ENCODE measurements around the gene AKR1C2.
"Not testable (repeated sequence)": the region's sequence is repeated elsewhere in the genome, so short reads cannot be mapped to it uniquely, and the experiment has no call there.

The AKR1C2 gene

DNA sequence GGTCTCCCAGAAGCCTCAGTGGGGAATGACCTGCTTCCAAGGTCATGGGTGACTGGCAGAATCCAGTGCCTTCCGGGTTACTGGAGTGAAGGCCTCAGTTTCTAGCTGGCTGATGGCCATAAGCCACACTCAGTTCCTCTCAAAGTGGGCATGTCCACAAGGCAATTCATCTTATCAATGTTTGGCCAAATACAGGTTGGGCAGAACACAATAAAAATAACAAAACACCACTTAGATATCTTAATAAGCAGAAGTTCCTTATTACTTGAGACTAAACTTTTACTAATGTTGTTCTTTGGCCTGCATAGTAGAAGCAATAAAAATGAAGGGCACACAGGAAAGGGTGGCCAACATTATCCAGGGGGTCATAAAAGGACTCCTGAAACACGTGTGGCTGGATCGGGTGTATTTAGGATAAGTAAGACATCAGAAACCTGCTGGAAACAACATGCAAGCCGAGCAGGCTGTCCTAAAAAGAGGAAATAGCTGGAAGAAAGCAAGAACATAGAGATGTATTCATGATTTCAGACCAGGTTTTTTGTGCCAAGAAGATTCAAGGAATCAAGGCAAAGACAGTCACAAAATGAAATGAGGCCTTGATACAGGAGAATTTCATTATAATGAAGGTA is 19.6 kb upstream of the AKR1C2 start:
- DNase-seq (ENCODE audit: low read depth) = no peak

DNA sequence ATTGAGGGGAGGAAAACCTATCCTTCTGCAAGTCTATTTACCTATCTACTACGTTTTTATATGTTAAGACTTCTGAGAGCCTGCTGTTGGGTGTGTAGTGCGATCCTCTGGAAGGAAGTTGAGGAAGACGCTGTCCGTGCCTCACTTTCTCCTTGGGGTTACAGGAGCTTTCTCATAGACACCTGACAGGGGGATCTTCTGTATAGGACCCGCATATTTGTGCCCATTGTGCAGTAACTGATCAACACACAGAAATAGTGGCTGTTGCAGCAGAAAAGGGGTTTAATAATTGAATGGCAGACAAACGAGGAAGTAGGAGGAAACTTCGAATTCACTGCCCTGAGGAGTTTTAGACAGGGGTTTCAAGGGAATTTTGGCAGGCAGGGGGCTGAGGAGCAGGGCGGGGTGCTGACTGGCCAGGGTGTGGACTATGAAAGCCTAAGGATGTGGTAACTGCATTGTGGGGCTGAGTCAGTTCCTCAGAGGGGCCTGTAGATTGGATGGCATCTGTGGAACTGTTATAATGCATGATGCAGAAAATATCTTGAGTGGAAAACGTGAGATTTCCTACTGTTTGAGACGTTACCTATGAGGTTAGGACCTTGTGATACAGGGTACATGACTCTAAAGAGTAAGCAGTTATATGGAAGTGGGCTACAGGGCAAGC is 18.1 kb upstream of the AKR1C2 start:
- not testable (repeated sequence) for DNase-seq (ENCODE audit: low read depth)

DNA sequence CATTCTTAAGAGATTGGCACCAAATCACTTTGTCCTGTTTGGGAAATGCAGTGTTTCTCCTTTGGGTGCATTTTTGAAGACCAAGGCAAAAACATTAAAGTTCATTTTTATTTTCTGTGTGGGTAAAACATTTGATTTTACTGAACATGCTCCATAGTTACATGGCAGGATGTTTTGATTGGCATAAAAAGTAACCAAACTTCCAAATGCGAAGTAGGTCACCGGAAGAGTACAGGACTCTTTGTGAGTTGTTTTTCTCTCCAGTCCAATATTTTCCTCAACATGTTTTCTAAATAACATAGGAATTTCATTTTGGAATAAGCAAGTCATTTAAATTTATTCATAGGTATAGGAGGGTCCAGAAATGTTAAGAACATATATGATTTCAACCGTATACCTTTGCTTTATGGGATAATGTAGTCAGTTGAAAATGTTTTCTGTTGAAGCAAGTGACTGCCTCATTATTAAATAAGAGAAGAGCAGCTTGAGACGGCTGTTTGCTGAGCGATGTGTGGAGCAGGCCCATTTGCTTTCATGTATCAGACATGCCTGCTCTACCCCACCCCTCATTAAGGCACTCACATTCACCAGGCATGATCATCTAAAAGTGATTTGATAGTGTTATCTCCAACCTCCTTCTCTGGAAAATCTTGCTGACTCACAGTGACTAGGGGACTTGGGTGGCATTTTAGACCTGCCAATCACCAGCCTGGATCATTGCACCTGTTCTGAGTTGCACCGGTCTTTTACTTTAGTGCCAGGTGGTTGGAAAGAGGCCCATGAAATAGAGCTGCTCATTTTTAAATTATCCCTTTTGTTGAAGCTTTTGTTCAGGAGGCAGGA is 16.3 kb upstream of the AKR1C2 start:
- DNase-seq (ENCODE audit: low read depth) = not testable (repeated sequence)

DNA sequence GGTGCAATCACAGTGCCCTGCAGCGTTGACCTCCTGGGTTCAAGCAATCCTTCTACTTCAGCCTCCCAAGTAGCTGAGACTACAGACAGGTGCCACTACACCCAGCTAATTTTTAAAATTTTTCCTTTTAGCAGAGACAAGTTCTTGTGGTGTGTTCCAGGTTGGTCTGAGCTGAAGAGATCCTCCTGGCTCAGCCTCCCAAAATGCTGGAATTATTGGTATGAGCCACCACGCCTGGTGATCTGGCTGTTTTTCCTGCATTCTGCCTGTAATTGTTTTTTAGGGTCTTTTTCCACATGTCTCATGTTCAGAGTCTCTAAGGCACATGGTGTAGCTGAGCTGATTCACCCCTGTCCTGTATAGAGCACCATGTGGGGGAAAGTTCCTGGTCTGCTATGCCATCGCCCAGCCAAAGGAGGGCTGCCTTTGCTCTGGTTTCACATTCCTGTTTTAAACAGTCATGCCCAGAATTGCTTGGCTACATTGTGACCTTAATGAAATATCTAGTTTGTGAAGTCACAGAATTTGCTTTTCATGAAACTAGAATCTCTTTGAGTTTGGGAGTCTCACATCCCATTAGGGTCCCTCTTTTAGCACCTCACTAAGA is 15.1 kb upstream of the AKR1C2 start:
- DNase-seq (ENCODE audit: low read depth) = not testable (repeated sequence)

DNA sequence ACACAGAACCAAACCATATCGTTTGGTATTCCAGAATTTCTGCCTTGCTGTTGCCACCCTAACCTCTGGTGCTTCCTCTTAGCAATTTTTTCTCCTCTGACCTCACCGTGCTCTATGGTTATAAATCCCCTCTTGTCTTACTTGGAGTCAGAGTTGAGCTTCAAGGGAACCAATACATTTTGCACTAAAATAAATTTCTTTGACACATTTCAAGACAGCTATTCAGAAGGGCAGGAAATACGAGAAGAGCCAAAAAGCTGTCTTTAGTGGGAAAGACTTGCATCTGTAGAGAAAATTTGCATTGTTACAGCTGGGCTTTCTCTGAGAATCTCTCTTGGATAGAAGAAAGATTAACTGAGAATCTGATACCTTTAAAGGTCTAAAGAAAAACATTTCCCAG is 14.5 kb upstream of the AKR1C2 start:
- no peak for DNase-seq (ENCODE audit: low read depth)

DNA sequence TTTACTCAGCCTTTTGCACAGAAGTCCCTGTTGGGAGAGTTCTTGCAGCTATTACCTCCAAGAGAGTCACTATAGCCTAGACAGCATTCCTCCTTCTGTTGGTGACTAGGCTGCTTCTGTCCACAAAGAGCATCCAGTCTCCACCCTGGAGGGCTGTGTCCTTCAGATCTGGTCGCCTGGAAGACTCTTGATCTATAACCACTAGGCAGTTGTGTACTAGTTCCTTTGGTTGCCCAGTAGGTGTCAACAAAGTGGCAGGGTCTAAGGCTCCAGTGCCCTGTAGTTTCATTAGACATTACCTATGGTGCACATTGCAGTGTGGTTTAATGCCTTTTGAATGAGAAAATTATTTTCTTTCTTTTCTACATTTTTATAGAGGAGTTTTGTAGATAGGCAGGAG is 11.3 kb upstream of the AKR1C2 start:
- no peak for DNase-seq (ENCODE audit: low read depth)

DNA sequence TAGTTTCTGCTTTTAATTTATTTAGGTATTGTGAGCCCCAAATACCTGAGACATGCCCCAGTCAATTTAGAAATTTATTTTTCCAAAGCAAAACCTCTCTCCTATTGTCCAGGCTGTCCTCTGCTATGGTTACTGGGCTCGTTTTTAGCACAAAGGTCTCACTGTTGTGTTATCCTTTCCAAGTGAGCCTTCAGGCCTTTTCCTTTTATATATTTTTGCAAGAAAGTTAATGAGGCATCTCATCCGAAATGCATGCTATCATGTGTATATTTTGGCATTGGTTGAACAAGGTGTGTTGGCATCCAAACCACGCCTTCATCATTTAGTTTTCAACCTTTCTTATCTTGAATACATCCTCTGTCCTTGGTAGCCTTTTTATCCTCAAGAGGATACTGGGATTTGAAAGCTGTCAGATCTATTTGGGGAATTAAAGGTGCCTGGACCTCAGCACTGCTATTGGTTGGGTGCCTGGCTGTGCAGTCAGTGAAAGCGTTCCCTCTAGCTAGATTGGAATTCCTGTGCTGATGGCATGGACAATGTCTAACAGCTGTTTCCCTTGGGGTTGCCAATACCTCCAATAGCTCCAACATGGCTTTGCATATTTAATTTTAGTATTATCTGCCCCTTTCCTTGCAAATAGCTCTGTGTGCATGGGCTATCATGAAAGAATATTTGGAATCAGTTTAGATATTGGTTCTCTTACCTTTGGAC is 10.7 kb upstream of the AKR1C2 start:
- not testable (repeated sequence) for DNase-seq (ENCODE audit: low read depth)

DNA sequence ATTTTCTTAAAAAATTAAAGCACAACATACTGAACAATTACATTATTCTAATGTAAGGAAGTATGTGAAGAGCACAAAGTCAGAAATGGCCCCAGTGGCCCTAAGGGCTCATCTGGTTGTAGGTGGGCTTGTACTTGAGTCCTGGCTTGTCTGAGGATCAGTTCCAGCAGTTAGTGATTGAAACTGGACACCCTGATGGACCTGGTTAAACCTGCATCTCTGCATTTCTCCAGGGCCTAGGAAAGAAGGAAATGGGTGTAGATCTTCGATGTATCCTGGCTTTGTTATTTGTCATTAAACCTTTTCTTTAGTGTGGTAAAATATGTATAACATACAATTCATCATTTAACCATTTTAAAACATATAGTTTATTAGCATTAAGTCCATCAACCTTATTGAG is 9.7 kb upstream of the AKR1C2 start:
- DNase-seq (ENCODE audit: low read depth) = no peak

DNA sequence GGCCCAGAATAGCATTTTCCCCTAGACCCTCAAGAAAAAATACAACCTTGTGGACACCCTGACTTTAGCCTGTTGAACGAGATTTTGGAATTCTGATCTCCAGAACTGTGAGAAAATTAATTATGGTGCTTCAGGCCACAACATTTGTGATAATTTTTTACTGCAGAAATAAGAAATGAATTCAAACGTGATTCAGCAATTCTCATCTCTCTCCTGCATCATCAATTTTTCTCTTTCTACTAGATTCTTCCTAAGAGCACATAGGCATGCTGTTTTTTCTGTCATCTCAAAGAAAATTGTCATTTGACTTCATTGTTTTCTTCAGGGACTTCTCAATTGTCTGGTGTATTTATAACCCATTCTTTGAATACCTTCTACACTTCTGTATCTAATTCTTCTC is 8.9 kb upstream of the AKR1C2 start:
- no peak for DNase-seq (ENCODE audit: low read depth)

DNA sequence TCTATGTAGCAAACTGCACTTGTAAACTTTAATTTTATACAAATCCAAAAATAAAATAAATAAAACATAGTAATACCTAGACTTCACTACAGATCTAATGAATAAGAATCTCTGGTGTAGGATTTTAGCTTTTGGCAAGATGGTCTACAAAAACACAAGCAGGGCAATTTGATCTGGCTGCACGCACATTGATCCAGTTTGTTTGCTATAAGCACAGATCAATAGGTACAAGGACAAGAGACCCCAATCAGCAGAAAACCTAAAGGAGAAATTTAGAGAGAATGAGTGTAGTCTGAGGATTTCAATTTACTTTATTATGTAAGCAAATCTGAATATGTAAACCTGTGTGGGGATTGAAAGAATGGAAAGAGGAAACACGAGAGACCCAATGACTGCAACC is 7.7 kb upstream of the AKR1C2 start:
- DNase-seq (ENCODE audit: low read depth) = not testable (repeated sequence)

DNA sequence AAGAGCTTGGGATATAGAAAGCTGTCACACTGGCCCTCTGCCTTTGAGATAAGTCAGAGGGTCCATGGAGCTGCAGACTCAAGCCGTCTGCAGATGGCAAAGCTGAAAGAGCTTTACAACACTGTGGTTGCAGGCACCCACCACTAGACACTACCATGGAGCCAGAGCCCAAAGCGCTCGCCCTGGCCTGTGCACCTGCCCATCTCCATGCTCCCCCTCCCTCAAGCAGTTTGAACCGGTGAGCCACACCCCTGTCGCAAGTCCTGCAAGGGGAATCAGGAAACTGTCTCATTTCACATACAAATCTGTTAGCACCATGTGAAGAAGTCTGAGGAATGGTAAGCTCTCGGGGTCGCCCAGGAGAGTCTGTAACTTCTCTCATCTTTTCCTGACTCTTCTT is 6.4 kb upstream of the AKR1C2 start:
- DNase-seq (ENCODE audit: low read depth) = not testable (repeated sequence)

DNA sequence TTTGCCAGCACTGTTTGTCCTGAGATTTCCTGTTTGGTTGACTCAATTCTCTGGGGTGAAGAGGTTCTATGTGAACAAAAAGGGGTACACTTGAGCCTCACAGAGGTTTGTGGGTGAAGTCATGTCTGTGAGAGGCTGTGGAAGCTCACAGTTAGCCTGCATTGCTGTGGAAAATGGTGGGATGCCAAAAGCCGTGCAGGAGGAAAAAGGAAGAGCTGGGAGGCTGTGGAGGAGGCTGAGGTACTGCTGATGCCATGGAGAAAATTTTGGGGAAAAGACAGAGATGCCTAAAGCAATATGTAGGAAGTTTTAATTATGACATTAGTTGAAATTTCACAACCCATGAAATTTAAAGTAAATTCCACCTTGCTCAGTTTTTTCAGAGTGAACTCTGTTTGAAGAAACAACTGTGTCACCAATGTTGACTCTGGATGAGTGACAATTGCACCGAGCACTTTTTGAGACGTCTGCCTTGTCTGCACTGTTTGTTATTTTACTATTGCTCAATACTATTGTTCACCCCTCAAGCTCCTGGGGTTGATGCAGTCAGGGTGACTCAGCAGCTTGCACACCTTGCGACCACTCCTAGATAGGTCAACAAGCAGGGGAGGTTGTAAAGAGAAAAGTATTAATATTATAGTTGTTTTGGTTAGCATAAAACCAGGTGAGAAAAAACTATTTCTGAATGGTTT is 5.3 kb upstream of the AKR1C2 start:
- not testable (repeated sequence) for DNase-seq (ENCODE audit: low read depth)

DNA sequence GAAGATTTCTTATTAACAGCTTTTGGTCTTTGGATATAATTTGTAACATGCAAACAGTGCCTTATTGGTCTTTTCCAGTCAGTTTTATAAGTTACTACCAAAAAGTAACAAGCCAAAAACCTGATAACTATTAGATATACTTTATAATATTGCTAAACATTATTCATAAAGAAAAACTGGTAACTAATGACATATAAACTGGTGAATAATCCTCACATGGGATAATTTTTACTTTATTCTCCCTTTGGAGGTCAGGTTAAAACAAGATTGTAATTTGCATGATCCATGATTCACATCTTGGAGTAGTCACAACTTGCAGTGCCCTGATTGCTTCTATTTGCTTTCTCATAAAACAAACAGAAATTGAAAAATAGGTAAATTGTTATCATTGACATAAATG is 844 bp upstream of the AKR1C2 start:
- not testable (repeated sequence) for DNase-seq (ENCODE audit: low read depth)

DNA sequence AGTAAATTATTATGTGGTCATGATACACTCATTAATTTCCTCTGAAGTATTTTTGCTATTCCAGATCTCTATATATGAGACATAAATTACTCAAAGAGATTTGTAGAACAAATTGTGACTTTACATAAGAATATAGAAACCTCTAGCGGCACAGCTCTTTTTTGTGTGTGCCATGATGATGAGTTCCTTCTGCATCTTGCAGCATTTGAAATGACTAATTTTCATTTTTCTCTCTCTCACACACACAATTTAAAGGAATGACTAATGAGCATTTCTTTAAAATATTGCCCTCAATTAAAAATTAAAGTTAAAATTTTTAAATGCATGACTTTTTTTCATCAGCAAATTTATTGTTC is 351 bp upstream of the AKR1C2 start:
- DNase-seq (ENCODE audit: low read depth) = not testable (repeated sequence)

DNA sequence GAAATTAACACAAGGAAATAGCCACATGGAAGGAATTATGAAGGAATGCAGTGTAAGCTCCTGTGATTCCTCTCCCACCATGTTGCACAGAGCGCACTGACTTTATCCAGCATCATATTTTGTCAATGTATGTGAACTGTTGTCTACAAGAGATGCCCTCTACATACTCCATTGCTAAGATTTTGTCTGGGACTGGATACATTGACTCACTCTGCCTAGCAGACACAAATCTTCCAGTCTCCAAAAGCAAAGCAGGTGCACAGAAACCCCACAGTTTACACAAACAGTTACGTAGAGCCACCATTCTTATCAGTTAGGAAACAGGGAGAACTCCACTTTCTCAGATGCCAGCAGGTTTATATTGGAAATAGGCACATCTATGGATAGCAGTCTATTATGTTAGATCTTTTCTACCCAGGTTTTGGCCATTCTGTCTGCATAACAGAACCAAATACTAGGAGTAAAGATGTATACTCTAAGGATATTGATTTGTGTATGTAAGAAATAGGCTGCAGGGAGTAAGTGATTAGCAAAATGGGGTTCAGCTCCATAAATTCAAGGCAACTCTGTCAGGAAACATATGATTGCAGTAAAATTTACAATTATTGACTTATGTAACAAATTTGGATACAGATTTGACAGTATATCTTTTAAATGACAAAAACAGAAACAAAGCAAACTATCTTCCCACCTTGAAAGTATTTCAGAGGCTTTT is 1.5 kb downstream of the AKR1C2 start:
- DNase-seq (ENCODE audit: low read depth) = no peak

DNA sequence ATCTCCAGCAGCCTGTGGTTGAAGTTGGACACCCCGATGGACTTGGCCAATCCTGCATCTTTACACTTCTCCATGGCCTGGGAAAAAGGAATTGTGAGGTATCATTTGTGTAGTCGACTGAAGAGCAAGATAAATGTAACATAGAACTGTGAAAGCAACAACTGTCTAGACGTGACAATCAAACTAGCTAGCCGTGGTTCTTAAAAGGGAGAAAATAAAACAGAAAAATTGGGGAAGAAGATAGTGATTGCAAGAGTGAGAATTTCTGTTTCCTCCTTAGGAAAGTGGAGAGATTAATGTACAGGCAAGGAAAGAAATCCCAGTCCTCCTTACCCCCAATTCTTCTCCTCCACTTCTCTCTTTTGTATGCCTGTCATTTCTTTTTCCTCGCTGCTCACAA is 5.0 kb downstream of the AKR1C2 start:
- no peak for DNase-seq (ENCODE audit: low read depth)

DNA sequence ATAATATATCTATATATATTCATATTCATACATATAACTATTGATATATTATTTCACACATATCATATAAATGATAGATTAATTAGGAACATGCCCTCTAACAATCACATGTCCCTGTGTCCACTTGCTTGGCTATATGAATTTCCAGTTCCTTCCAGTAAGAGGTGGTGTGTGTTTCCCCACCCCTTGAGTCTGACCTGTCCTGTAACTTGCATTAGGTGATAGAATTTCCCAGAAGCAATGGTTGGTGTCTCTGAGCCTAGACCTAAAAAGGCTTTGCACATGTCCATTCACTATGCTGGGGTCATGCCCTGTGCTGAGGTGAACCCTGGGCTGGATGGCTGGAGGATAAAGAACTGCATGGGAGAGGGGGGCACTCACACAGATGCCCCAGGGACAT is 9.4 kb downstream of the AKR1C2 start:
- not testable (repeated sequence) for DNase-seq (ENCODE audit: low read depth)

DNA sequence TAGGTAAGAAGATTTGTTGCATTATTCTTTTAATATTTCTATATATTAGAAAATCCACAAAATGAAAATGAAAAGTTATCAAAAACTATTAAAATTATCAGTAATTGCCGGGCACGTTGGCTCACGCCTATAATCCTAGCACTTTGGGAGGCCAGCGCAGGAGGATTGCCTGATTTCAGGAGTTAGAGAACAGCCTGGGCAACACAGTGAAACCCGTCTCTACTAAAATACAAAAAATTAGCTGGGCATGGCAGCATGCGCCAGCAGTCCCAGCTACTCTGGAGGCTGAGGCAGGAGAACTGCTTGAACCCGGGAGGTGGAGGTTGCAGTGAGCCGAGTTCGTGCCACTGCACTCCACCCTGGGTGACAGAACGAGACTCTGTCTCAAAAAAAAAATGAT is 11.1 kb downstream of the AKR1C2 start:
- DNase-seq (ENCODE audit: low read depth) = not testable (repeated sequence)

DNA sequence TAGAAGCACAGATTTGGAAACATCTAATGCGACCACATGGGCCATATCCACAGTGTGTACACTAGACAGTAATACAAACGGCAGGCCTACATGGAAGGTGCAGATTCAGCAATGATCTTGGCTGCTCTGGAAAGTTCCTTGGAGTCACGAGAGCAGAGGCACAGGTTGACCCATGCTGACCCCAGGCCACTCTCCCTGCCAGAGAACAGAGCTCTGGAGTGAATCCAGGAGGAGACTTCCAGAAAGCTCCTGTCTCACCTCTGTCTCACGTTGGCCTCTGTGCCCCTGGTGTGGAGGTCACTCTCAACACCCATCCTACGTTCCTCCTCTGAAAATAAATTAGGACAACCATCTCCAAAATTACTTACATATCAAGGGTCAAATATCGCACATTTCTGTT is 12.2 kb downstream of the AKR1C2 start:
- not testable (repeated sequence) for DNase-seq (ENCODE audit: low read depth)

DNA sequence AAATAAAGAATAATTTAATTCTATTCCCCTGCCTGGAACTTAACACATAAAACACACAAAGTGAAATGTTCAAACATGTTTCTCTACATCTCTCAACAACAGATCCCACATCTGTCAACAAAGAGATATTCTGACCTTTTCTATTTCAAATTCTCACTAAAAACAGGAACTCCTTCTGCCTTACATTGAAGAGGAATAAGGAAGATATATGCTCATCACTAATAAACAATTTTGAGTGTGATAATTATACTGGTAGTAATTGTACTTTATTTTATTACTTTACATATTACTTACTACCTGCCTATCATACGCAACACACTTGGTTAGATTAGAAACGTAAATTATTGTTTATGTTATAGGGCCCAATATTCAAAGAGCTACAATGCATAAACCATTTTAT is 13.4 kb downstream of the AKR1C2 start:
- DNase-seq (ENCODE audit: low read depth) = no peak
